ENCODE measurements around the gene CAPN1.

GRCh38 chr11:65225279-65226102 is 43.8 kb downstream of the CAPN1 start:
- peak; percentile 69 for TF ChIP-seq CTCF (IDR thresholded peaks at IDR 0.05)
- TF ChIP-seq EZH2 (IDR thresholded peaks at IDR 0.05; ENCODE audit: borderline replicate concordance, insufficient read depth, low read depth, low read length, poor library complexity, severe bottlenecking), result no peak
